H1 (cell line): ENCODE results near the gene TGFBR2. TPM values are rescaled to one million over a fixed set of nuclear protein-coding genes. Genes with fewer than 3 reads are reported as not detected.

Experiments used
- BACH1 ChIP-seq: IDR thresholded peaks from 2 replicates; pipeline ENCODE4 v1.6.1; 2012; ENCODE audit warnings: low read length, improper control_type of control experiment
- CHD2 ChIP-seq: IDR thresholded peaks from 2 replicates; pipeline ENCODE4 v1.6.1; 2012; ENCODE audit warnings: low read length, improper control_type of control experiment
- CREB1 ChIP-seq: IDR thresholded peaks from 2 replicates; pipeline ENCODE4 v1.6.1; 2012; ENCODE audit warnings: inconsistent platforms
- SAP30 ChIP-seq: fragments of 300-600 bp; sonication (generic); IDR thresholded peaks from 2 replicates; pipeline ENCODE4 v1.7.1; 2012; ENCODE audit warnings: low read length, moderate library complexity, mild to moderate bottlenecking, inconsistent platforms; ENCODE audit not compliant: insufficient read depth, insufficient replicate concordance
- SIN3A ChIP-seq, 2 experiments: IDR thresholded peaks in 1 of 2; conservative IDR thresholded peaks in 1 of 2; 2 replicates each; pipeline ENCODE4 v1.6.1; 2011 to 2012; ENCODE audit warnings: low read length in 2 of 2, improper control_type of control experiment in 1 of 2, low read depth in 1 of 2, mild to moderate bottlenecking in 1 of 2
- SP4 ChIP-seq: IDR thresholded peaks from 2 replicates; pipeline ENCODE4 v1.6.1; 2012; ENCODE audit warnings: low read length, inconsistent platforms
- polyA plus RNA-seq, 7 experiments: library from polyadenylated mRNA; depleted of rRNA in 3 of 7; stranded (reverse) in 5 of 7; unstranded in 2 of 7; fragments of >200 nt in 5 of 7; fragments of 200-250 nt in 2 of 7; gene quantifications; 1 replicate in 5 of 7; 2 replicates in 1 of 7; 4 replicates in 1 of 7; pipeline versions ENCODE4 v1.2.1 to v1.2.3, GENCODE V29; 2011 to 2013; ENCODE audit warnings: missing spikeins in 2 of 7, mixed read lengths in 2 of 7
- total RNA-seq: library from RNA; stranded (reverse); fragmentation: NEBNext Ultra II Directional; extraction: Animal tissue kit (Norgen Biotek cat#: 25700); gene quantifications from 2 replicates; pipeline ENCODE4 v1.2.1, GENCODE V29; 2021

Gene TGFBR2
- total and polyA plus RNA-seq, 2 of the 8 experiments (the other 6 are each of a cell fraction or from before 2014, with no cell fraction given): 4.2 to 7.4 TPM

DNA sequence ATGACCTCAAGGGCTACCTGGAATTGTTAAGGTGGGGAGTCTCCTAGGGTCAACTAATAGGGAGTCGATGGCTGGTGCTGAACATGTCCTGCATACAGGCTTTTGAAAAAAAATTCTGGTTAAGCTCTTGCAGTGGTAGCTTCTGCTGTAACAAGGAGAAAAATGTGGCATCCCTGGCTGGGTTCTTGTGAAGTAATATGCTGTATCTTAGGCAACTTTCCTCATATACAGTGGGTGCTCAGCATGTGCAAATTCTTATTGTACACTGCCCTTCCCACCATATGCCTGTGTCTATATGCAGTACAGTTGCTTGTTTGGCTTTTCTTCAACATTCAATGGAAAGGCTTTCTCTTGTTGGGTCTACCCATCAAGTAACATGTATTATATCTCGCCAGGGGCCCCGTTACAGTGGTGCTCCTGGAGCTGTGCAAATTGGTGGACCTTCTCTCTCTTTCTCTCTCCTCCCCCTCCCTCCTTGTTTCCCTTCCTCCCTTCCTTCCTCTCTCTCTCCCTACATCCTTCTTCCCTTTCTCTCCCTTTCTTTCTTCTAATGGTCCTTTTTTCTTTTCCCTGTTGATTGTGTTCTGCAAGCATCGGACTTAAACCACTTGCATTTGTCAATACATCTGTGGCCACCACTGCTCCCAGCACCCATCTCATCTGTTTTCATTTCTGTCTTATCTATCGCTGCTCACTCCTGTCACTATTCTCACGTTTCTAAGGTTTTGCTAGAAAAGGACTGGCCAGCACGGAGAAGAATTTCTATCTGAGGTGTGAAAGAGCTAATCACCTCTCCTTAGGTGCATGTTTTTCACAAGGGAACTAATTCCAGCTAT lies 35.2 kb downstream of the TGFBR2 start (continued):
- TF ChIP-seq CHD2 (no peak), SIN3A (conservative IDR thresholded peaks at IDR 0.05 in 1 of 2, IDR thresholded peaks at IDR 0.05 in 1 of 2; ENCODE audit: low read depth in 1 of 2, low read length in 2 of 2) (no peak), BACH1 (no peak), SAP30 (no peak), CREB1 (no peak), SP4 (no peak)
